ENCODE measurements around the gene PDZD2.
"Not testable (repeated sequence)": the region's sequence is repeated elsewhere in the genome, so short reads cannot be mapped to it uniquely, and the experiment has no call there.

The PDZD2 gene

DNA sequence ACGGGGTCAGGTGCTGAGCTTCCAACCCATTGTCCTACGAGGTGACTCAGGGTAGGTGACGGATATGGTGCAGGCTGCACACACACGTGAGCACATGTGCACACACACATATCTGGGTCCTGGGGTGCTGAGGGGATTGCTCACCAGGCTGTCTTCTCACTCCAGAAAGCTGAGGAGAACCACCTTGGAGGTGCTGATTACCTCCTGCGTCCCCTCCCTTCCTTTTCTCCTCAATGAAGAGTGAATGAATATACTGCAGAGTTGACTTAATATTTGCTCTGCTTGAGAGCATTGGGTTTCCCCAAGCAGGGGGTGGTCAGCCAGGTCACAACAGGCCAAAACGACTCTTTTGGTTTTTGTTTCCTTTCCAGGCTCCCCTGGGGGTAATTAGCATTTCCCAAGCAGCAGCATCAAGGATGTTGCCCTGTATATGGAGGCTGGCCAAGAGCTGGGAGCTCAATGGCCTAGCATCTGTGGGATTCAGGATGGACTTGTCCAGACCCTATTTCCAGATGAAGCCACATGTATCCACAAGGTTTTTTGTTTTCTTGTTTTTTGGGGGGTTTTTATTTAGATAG is 49.7 kb downstream of the PDZD2 start:
- no peaks in the 10 kb centered on the region for H3K27me3 ChIP-seq
- DNase-seq: no peak
- H3K36me3 ChIP-seq: no peaks in the 10 kb centered on the region
- no peaks in the 10 kb centered on the region for H3K9me3 ChIP-seq
- peaks cover 0 to 12% (median 0%) of the 10 kb centered on the region in 4 donors for H3K4me1 ChIP-seq
- intact Hi-C loops (cut with DNase I; ENCODE audit: low total_unique reads): no loop called here
- no peak overlapping the region for H3K4me3 ChIP-seq
- TF ChIP-seq, protein P1, sequence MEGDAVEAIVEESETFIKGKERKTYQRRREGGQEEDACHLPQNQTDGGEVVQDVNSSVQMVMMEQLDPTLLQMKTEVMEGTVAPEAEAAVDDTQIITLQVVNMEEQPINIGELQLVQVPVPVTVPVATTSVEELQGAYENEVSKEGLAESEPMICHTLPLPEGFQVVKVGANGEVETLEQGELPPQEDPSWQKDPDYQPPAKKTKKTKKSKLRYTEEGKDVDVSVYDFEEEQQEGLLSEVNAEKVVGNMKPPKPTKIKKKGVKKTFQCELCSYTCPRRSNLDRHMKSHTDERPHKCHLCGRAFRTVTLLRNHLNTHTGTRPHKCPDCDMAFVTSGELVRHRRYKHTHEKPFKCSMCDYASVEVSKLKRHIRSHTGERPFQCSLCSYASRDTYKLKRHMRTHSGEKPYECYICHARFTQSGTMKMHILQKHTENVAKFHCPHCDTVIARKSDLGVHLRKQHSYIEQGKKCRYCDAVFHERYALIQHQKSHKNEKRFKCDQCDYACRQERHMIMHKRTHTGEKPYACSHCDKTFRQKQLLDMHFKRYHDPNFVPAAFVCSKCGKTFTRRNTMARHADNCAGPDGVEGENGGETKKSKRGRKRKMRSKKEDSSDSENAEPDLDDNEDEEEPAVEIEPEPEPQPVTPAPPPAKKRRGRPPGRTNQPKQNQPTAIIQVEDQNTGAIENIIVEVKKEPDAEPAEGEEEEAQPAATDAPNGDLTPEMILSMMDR (IDR thresholded peaks at IDR 0.05): no peak
- H3K27ac ChIP-seq: no peak overlapping the region

GRCh38 chr5:31691408-31691807 is 52.5 kb downstream of the PDZD2 start:
- DNase-seq; intact Hi-C loops (cut with DNase I; ENCODE audit: low total_unique reads); H3K27me3 ChIP-seq; H3K36me3 ChIP-seq; H3K27ac ChIP-seq; H3K4me1 ChIP-seq; H3K4me3 ChIP-seq; H3K9me3 ChIP-seq: not testable (repeated sequence)

DNA sequence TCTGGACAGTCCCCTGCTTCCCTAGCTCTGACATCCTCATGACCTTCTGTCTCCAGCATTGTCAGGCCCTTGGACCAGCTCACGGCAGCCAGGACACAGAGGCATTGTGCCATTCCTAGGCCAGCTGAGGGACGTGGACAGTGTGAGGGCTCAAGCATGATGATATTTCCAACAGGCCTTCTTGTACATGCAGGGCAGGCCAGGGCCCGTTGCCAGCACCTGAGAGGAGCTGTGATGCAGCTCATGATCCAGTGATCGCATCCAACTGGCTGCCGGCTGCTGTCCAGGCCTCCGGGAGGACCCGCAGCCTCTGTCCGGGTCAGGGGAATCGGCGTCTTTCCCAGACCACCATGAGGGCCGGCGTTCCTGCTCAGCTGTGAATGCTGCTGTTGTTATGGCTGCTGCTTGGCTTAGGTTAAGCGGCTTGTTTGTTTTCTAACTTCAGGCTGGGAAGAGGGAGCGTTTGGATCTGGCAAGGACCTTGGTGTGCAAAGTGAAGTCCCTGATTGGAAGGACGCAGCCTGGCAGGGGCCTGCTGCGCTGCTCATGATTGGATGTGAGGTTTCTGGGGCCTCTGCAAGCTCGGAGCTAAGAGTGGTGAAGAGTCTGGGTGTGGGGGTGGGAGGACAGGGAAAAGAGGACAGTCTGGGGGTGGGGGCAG is 53.8 kb downstream of the PDZD2 start:
- Histone ChIP-seq H3K4me3 (no peak overlapping the region), H3K36me3 (no peaks in the 10 kb centered on the region), H3K27ac (no peak overlapping the region), H3K9me3 (no peaks in the 10 kb centered on the region), H3K4me1 (no peaks in the 10 kb centered on the region), H3K27me3 (no peaks in the 10 kb centered on the region)
- TF ChIP-seq, protein P1 (IDR thresholded peaks at IDR 0.05): no peak
- DNase-seq: no peak
- intact Hi-C loops (cut with DNase I; ENCODE audit: low total_unique reads): no loop called here

DNA sequence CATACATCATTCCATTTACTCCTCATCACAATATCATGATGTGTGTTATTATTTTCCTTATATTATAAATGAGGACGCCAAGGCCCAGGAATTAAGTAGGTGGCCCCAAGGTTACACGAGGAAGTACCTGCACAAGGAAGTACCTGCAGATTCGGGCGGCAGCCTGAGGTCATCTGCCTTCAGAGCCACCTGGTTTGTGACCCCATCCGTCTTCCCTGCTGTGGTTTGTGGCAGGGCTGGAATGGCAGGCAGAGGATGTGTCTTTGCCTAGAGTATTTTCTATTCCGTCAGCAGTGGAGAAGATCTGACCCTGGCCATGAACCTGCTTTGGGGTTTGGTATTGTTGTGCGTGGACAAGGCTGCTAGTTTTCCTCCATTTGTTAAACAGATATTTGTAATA is 59.7 kb downstream of the PDZD2 start:
- H3K9me3 ChIP-seq: no peaks in the 10 kb centered on the region
- no peak overlapping the region for H3K4me3 ChIP-seq
- TF ChIP-seq, protein P1 (IDR thresholded peaks at IDR 0.05): no peak
- no peak overlapping the region for H3K27ac ChIP-seq
- no peak for DNase-seq
- H3K36me3 ChIP-seq: no peaks in the 10 kb centered on the region
- no peaks in the 10 kb centered on the region for H3K4me1 ChIP-seq
- H3K27me3 ChIP-seq: no peaks in the 10 kb centered on the region
- intact Hi-C loops (cut with DNase I; ENCODE audit: low total_unique reads): no loop called here

DNA sequence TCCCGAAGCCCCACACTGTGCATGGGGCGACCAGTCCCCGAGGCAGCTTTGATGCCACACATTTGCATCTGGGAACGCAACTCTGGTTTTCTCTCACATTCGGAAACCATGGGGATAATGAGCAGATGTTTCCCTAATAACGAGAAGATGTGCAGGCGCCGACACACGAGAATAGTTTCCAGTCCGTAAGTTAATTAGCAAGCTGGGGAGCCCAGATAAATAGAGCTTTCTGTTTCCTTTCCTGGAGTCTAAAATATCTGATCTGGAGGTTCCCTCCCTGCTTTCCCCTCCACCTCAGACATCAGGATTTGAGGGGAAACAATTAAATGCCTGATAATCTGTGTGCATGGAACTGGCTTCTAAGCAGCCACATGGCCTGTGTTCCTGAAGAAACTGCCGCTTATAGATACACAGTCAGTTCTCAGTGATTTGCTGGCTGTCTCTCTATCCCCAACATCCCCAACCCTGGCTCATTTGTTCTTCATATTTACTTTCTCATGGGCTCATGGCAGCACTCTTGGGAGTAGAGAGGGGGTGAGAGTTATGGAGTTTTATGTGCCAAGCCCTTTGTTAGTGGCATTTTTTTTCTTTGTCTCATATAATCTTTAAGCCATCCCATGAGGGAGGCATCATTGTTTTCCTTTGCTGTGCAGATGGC is 62.8 kb downstream of the PDZD2 start:
- H3K27ac ChIP-seq: no peak overlapping the region
- intact Hi-C loops (cut with DNase I; ENCODE audit: low total_unique reads): no loop called here

GRCh38 chr5:31702712-31703111 is 63.8 kb downstream of the PDZD2 start:
- Histone ChIP-seq H3K9me3 (no peaks in the 10 kb centered on the region), H3K36me3 (no peaks in the 10 kb centered on the region), H3K27me3 (no peaks in the 10 kb centered on the region), H3K4me1 (no peaks in the 10 kb centered on the region), H3K27ac (no peak overlapping the region), H3K4me3 (no peak overlapping the region)
- no peak for DNase-seq
- intact Hi-C loops (cut with DNase I; ENCODE audit: low total_unique reads): no loop called here
- TF ChIP-seq, protein P1 (IDR thresholded peaks at IDR 0.05): no peak

More for the DNA sequence above, 62.8 kb downstream of the PDZD2 start:
- H3K4me3 ChIP-seq: no peak overlapping the region
- H3K4me1 ChIP-seq: no peaks in the 10 kb centered on the region
- no peaks in the 10 kb centered on the region for H3K9me3 ChIP-seq
- TF ChIP-seq, protein P1 (IDR thresholded peaks at IDR 0.05): no peak
- DNase-seq: no peak
- no peaks in the 10 kb centered on the region for H3K27me3 ChIP-seq
- H3K36me3 ChIP-seq: no peaks in the 10 kb centered on the region

All from tibial artery (tissue), 4 donors.